Measurements from ENCODE around the gene PUSL1.

The PUSL1 gene

GRCh38 chr1:1342061-1342562 is 33.7 kb downstream of the PUSL1 start:
- DNase-seq: no peak

DNA sequence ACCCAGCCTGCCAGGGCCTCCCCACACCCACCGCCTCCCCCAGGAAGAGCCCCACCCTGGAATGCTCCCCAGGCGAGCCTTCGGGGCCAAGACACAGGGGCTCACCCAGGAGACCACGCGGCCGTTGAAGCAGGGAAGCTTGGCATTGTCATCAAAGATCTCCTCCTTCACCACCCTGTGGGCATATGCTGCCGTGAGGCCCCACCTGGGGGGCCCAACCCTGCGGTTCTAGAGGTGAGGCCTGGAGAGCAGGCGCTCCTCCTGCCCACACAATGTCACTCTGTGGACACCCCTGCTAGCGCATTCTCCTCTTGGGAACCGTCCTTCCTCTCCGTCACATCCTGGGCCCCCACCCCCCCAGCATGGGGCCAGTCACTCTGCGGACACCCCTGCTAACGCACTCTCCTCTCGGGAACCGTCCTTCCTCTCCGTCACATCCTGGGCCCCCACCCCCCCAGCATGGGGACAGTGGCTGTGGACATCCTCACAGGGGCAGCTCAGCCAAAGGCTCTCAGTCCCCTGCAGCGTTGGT is 34.3 kb downstream of the PUSL1 start:
- no peak for DNase-seq

GRCh38 chr1:1343811-1344421 is 35.5 kb downstream of the PUSL1 start:
- no peak for DNase-seq

DNA sequence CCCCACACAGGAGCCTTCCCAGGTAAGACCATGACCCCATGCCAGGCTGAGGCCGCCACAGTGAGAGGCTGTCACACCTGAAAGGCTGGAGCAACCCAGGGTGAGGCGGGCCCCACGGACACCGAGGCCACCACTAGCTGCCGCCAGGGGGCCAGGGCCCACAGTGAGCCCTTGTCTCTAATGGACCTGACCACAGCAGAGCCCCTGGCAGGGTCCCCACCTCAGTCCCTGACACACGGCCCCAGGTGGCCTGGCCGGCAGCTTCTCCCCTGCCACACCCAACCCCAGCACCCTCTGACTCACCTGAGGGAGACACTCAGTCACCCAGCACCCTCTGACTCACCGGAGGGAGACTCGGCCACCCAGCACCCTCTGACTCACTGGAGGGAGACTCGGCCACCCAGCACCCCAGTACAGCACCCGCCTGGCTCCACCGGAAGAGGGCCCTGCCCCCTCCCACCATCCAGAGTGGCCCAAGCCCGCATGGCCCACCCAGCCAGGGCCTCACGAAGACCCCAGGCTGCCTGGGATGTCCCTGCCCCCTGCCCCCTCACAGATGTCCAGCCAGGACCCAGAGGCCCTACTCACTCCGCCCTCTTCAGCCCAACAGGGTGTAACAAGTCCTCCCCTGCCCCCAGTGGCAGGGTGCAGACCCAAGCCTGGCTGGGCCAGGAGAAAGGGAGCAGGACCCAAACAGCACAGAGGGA is 36.4 kb downstream of the PUSL1 start:
- DNase-seq: no peak

- DNase-seq: no peak
Observed at GRCh38 chr1:1345384-1345783, 37.0 kb downstream of the PUSL1 start.

- DNase-seq: no peak
Observed at GRCh38 chr1:1345860-1346500, 37.6 kb downstream of the PUSL1 start.

DNA sequence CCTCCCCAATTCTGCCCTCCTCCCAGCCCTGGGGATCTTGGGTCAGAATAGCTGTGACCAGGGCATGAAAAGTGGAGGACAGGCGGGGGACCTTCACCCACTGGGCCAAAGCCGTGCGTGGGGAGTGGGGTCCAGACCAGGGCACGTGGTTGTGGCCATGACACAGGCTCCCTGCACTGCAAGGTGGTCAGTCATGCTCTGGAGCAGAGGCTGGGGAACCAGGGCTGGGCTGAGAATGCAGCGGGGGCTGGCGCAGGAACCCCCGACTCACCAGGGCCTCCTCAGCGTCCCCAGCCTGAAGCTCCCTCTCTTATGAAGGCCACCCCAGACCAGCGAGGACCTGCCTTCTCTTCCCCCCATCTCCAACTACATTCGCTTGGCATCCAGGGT is 38.1 kb downstream of the PUSL1 start:
- no peak for DNase-seq

- DNase-seq: no peak
Observed at GRCh38 chr1:1347026-1347595, 38.7 kb downstream of the PUSL1 start.

- DNase-seq: peak; percentile 78
Observed at GRCh38 chr1:1347663-1348419, 39.4 kb downstream of the PUSL1 start.

GRCh38 chr1:1348420-1349255 is 40.2 kb downstream of the PUSL1 start:
- no peak for DNase-seq

- peak; percentile 79 for DNase-seq
Observed at GRCh38 chr1:1349256-1350012, 41.0 kb downstream of the PUSL1 start, which contains the start of gene DVL1. Gene DVL1, minus strand, starts transcription at chr1:1349418. Its CDS starts 353 bp downstream, at chr1:1349065.

DNA sequence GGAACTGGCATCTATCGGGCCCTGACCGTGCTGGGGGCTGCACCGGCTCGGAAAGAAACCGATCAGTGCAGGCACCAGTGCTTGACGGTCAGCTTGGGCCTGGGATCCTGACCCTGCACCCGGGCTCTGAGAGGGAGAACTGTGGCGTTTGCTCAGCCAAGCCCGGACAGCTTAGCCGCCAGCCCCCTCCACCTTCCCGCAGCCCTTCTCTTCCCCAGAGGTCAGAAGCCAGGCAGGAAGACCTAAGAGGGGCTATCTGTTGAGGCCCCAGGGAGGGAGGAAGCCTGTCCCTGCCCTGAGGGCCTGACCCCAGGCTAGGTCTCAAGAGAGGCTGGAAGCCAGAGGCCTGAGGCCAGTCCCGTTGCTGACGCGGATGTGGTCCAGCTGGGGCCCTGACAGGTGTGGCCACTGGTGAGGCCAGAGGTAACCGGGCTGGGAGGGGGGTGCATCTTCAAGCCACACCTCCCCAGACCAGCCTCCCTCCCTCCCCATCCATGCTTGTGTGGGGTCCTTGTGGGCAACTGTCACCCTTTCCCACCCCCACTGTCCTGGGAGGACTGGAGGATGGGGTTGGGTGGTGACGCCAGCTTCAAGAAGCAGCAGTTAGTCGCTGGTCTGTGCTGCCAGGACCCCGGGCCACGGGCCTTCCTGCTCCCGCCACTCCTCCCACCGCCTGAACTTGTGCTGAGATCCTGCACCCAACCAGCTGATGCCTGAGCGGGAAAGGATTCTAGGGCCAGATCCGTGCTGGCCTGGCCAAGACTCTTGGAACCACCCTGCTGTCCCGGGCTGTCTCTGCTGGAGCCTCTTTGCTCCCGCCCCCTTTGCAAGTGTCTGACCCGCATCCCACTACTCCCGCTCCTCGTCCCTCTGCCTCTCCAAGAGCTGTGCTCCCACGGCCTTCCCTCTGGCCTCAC is 43.4 kb downstream of the PUSL1 start:
- no peak for DNase-seq

DNA sequence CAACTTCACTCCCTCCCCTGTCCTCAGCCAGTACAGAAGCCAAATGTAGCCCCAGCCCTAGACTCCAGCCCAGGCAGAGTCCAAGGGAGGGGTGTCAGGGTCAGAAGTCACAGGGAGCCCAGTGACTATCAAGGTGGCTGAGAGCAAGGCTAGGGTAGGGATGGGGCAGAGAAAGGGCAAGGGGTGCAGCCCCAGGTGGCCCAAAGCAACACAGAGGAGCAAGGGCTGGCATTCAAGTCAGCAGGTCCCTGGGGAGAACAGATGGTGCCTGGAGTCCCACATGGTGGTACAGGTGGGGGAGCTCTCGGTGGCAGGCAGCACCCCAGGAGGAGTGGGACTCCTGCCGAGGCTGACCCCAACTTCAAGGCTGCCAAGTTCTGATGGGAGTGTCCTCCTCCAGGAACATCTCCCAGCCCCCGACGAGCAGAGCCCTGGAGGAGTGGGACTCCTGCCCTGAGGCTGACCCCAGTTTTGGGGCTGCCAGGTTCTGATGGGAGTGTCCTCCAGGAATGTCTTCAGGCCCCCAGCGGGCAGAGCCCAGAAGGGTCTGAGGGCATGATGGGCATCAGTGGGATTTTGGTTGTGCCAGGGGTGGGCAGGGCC is 44.5 kb downstream of the PUSL1 start:
- no peak for DNase-seq

GRCh38 chr1:1353389-1354151 is 45.2 kb downstream of the PUSL1 start:
- no peak for DNase-seq

- no peak for DNase-seq
Observed at GRCh38 chr1:1354271-1355247, 46.2 kb downstream of the PUSL1 start.

GRCh38 chr1:1355416-1355815 is 47.0 kb downstream of the PUSL1 start:
- peak; percentile 83 for DNase-seq

DNA sequence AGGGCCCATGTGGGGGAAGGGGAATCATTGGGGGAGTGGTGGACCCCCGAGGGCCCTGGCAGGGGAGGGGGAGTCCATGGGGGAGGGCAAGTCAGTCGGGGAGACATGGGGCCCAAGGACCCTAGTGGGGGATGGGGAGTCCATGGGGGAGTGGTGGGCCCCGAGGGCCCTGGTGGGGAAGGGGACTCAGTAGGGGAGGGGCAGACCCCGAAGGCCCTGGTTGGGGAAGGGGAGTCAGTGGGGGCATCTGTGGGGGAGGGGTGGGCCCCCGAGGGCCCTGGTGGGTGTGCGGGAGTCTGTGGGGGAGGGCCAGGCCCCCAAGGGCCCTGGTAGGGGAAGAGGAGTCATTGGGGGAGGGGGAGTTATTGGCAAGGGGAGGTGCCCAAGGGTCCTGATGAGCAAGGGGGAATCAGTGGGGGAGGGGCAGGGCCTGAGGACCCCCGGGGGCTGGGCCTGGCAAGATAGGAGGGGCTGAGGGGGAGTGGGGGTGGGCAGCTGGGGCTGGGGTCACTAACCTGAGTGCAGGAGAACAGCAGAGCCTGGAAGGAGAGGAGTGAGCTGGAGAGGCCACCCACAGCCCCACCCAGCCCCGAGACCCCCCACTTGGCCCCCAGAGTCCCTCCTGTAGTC is 47.9 kb downstream of the PUSL1 start:
- no peak for DNase-seq

Data from NCI-H510A (cell line).